SIG-M5 treated with dmso at 0.1 percent for 504 hours (cell line): ENCODE data around the gene RC3H1.
"Not testable (repeated sequence)": the region's sequence is repeated elsewhere in the genome, so short reads cannot be mapped to it uniquely, and the experiment has no call there.

Experiments
- DNase-seq: peaks from one replicate; lab custom pipeline; 2025; ENCODE audit not compliant: unreplicated experiment; lab: John Stamatoyannopoulos, UW

The RC3H1 gene

GRCh38 chr1:173948594-173948993, 73.6 kb downstream of the RC3H1 start:
- no peak for DNase-seq

- no peak for DNase-seq
These were observed 75.7 kb downstream of the RC3H1 start for GRCh38 chr1:173946380-173946921.

GRCh38 chr1:173937062-173937461, 85.1 kb downstream of the RC3H1 start:
- no peak for DNase-seq

- DNase-seq: no peak
These were observed 87.7 kb downstream of the RC3H1 start for GRCh38 chr1:173934440-173934839.

GRCh38 chr1:173930541-173930940, 91.6 kb downstream of the RC3H1 start:
- not testable (repeated sequence) for DNase-seq

DNA sequence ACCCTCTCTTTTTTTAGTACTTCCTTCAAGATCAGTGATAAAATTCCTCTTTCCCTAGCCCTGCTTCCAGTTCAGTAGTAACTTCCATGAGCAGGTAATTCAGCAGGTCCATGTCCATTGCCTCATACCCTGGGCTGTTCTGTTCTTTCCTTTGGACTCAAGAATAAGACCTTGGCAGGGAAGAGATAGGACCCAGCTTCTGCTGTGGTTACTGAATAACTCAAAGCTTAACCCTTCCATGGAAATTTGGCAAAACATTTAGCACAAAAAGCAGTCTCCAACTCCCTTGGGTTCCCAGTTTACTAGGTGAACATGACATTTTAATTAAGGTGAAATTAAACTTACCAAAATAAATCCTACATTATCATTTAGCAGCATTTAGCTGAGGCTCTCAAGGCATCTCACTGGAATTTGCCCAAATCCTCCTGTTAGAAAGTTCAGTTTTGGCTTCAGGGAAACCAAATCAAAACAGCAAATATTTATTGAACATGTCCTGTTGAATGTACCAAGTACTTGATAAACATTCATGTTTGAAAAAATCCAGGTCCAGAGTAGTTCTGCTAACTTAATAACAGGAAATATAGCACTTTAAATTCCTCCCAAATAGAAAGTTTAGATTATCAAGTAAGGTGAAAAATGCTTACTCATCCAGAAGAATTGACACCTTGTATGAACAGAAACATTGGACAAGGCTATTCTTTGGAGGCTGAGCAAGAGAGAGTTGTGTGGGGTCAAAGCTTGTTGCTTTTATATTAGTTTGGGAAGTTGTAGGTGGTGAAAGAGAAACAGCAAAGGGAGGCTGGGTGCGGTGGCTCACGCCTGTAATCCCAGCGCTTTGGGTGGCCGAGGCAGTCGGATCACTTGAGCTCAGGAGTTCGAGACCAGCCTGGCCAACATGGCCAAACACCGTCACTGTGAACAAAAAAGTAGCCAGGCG, 96.6 kb downstream of the RC3H1 start:
- no peak for DNase-seq

GRCh38 chr1:173920861-173921260, 101.3 kb downstream of the RC3H1 start:
- no peak for DNase-seq

- no peak for DNase-seq
These were observed 104.3 kb downstream of the RC3H1 start for GRCh38 chr1:173917635-173918493.

GRCh38 chr1:173917149-173917548, 105.0 kb downstream of the RC3H1 start, which contains the start of gene SERPINC1:
SERPINC1 (minus strand) TSS chr1:173917327; CDS start chr1:173917259, 68 bp downstream.
- no peak for DNase-seq

GRCh38 chr1:173916667-173917066, 105.5 kb downstream of the RC3H1 start:
- DNase-seq: no peak

DNA sequence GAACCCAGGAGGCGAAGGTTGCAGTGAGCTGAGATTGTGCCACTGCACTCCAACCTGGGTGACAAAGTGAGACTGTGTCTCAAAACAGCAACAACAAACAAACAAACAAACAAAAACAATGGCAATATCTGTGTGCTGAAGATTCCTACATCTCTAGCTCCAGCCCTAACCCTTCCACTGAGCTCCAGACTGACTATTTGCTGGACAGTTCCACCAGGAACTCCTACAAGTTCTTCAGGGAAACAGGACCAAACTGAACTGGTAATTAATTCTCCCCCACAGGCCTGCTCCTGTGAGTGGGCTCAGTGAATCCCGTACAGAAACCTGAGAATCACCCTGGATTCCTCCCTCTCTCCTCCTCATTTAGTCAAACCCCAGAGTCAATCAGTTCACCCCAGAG, 106.6 kb downstream of the RC3H1 start:
- DNase-seq: no peak

- peak; percentile 49 for DNase-seq
These were observed 107.7 kb downstream of the RC3H1 start for GRCh38 chr1:173914366-173914871.

DNA sequence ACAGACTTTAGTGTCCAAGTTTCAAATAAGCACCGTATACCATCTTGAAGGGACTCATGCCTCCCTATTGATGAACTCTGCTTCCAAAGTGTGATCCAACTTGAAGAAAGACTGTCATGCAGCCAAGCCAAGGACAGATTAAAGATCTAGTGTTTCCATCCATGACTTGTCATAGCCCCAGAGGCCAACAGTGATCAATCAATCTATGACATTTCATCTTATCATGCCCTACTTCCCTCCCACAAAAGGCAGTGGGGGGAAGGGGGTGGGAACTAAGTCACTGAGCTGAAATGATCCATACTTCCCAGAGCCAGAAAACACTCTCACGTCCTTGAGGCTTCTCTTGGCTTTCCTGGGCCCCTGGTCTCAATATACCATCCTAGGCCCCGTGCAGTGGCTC, 109.0 kb downstream of the RC3H1 start:
- no peak for DNase-seq

GRCh38 chr1:173903827-173904531, 118.2 kb downstream of the RC3H1 start:
- DNase-seq: no peak

DNA sequence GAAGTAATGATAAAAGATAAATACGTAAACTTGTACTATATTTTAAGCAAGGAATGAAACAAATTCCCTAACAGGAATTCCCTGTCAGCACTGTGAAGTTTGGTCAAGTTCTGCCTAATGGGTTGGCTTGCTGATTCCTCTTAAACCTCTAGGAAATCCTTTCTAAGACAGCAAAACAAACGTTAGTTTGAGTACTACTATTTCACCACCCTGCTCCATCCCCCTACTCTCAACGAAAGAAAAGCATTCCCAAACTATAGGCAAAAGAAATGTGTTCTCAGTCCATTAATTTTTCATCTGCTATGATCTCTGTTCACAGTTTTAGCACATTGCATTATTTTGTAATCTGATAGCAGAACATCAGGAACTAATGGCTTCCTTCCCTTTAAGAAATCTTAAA, 121.2 kb downstream of the RC3H1 start:
- DNase-seq: no peak

DNA sequence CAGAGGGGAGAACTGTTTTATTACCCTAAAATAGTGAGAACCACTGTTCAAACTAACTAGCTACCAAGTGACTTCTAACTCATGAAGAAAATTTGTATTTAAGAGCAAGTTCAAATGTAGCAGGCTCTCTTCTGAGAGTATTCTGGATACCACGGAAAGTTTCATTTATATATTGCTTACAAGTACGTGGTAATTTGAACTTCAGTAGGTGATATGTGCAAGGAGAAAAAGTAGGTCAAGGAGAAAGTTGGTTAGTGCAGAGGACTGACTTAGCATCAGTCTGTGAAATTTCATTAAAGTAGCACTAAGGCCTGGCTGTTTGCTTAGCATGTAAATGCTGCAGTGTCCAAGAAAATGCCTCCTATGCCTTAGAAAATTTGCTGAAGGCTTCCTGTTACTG, 121.7 kb downstream of the RC3H1 start:
- DNase-seq: no peak

GRCh38 chr1:173894189-173894588, 128.0 kb downstream of the RC3H1 start:
- DNase-seq: no peak

DNA sequence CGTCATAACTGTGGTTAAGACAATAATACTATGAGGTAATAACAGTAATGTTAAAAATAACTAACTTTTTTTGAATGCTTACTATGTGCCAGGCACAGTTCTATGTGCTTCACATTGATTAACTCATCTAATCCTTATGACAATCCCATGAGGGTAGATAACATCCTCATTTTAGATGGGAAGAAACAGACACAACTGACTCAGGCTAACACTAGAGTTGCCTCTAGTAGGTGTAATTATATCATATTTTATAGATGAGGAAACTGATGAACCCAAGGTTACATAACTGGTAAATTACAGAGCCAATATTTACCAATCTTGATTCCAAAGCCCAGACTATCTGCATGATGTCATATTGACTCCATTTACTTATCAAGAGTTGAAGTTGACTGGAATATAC, 128.5 kb downstream of the RC3H1 start:
- DNase-seq: no peak

GRCh38 chr1:173889885-173890284, 132.3 kb downstream of the RC3H1 start:
- no peak for DNase-seq

DNA sequence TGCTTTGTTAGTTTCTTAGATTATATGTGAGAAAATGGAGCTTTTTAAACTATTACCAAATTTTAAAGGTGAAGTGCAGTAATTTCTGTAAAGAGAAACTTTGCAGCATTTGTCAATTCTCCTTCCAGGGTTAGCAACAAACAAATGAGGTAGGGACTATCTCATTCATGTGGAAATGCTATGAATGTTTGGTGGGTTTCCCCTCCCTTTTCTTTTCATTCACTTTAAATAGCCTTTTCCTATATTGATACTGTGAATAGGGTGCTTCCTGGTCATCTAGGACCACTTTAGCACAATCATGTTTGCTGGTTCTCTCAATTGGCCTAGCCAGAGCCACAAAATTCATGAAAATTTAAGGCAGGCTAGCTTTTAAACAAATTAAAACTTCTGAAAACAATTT, 133.4 kb downstream of the RC3H1 start:
- DNase-seq: no peak

DNA sequence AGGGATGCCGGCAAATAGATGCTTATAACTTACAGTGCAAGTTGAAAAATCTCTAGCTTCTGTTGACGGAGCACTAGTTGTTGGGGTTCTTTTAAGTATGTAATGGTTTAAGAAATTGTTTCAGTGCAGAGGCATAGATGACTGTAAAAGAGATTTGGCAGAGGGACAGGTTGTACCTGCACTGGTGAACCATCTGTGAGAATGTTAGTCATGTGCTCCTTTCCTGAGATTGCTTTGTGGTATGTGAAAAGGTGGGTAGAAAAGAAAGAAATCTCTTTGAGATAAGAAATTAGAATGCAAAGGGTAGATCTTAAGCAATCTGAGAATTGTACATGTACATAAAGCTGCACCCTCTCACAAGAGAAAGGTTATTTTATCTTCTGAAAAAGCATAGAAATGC, 134.5 kb downstream of the RC3H1 start:
- no peak for DNase-seq
